ENCODE measurements around the gene PTCHD1.

GRCh38 chrX:23332101-23332887 is 2.4 kb upstream of the PTCHD1 start:
- TF ChIP-seq CTCF (IDR thresholded peaks at IDR 0.05) = no peak
- TF ChIP-seq POLR2AphosphoS5 (IDR thresholded peaks at IDR 0.05; ENCODE audit: insufficient read depth in 1 of 2, low read depth in 1 of 2) = peak in 1 of 2 donors; percentile 21
- no peak for TF ChIP-seq POLR2A (IDR thresholded peaks at IDR 0.05)
